ENCODE data around the gene CDH23. TPM values are rescaled to one million over a fixed set of nuclear protein-coding genes. Genes with fewer than 3 reads are reported as not detected.

CDH23 gene
- total and polyA plus RNA-seq, 2 of the 8 experiments (the other 6 are each of a cell fraction or from before 2014, with no cell fraction given) = 1.9 to 4.9 TPM

- no peak for TF ChIP-seq TAF7 (optimal IDR thresholded peaks at IDR 0.05; ENCODE audit: borderline replicate concordance, low read depth, low read length)
- no peak for TF ChIP-seq SIRT6 (IDR thresholded peaks at IDR 0.05; ENCODE audit: low read length)
Observed at GRCh38 chr10:71731791-71732190, 335.1 kb downstream of the CDH23 start (continued).
